ENCODE measurements around the gene MITF. TPM values are rescaled to one million over a fixed set of nuclear protein-coding genes. Genes with fewer than 3 reads are reported as not detected.
A peak's percentile ranks its signal among the peaks of the same experiment; 100 is the strongest.
"Not testable (repeated sequence)": the region's sequence is repeated elsewhere in the genome, so short reads cannot be mapped to it uniquely, and the experiment has no call there.

The MITF gene
- total RNA-seq, 1 experiment from 2014 or later = 5.4 TPM

- DNase-seq (ENCODE audit: low read depth) = no peak
Measured at GRCh38 chr3:69871868-69872267, 132.6 kb downstream of the MITF start.

- DNase-seq (ENCODE audit: low read depth) = no peak
Measured at GRCh38 chr3:69872783-69873378, 133.6 kb downstream of the MITF start.

- no peak for DNase-seq (ENCODE audit: low read depth)
Measured at GRCh38 chr3:69876073-69876472, 136.8 kb downstream of the MITF start.

- no peak for DNase-seq (ENCODE audit: low read depth)
Measured at GRCh38 chr3:69878254-69878653, 139.0 kb downstream of the MITF start.

- DNase-seq (ENCODE audit: low read depth) = no peak
Measured at GRCh38 chr3:69879051-69879450, 139.8 kb downstream of the MITF start.

GRCh38 chr3:69880069-69880640 lies 140.9 kb downstream of the MITF start:
- no peak for DNase-seq (ENCODE audit: low read depth)

GRCh38 chr3:69881051-69881450 lies 141.8 kb downstream of the MITF start:
- DNase-seq (ENCODE audit: low read depth) = no peak

GRCh38 chr3:69881756-69882428 lies 142.6 kb downstream of the MITF start:
- DNase-seq (ENCODE audit: low read depth) = no peak

GRCh38 chr3:69882560-69882959 lies 143.3 kb downstream of the MITF start:
- DNase-seq (ENCODE audit: low read depth) = no peak

- DNase-seq (ENCODE audit: low read depth) = no peak
Measured at GRCh38 chr3:69888040-69888942, 149.0 kb downstream of the MITF start.

- DNase-seq (ENCODE audit: low read depth) = no peak
Measured at GRCh38 chr3:69888943-69889315, 149.7 kb downstream of the MITF start.

- peak; percentile 70 for DNase-seq (ENCODE audit: low read depth)
Measured at GRCh38 chr3:69890084-69890483, 150.8 kb downstream of the MITF start.

- DNase-seq (ENCODE audit: low read depth) = peak; percentile 17
Measured at GRCh38 chr3:69890691-69891090, 151.4 kb downstream of the MITF start.

GRCh38 chr3:69892706-69893105 lies 153.4 kb downstream of the MITF start:
- no peak for DNase-seq (ENCODE audit: low read depth)

GRCh38 chr3:69893274-69893673 lies 154.0 kb downstream of the MITF start:
- no peak for DNase-seq (ENCODE audit: low read depth)

- no peak for DNase-seq (ENCODE audit: low read depth)
Measured at GRCh38 chr3:69896095-69896494, 156.8 kb downstream of the MITF start.

GRCh38 chr3:69900331-69900730 lies 161.1 kb downstream of the MITF start:
- no peak for DNase-seq (ENCODE audit: low read depth)

GRCh38 chr3:69901802-69902201 lies 162.5 kb downstream of the MITF start:
- no peak for DNase-seq (ENCODE audit: low read depth)

GRCh38 chr3:69902386-69902785 lies 163.1 kb downstream of the MITF start:
- DNase-seq (ENCODE audit: low read depth) = no peak

- DNase-seq (ENCODE audit: low read depth) = no peak
Measured at GRCh38 chr3:69906351-69906966, 167.2 kb downstream of the MITF start.

- DNase-seq (ENCODE audit: low read depth) = no peak
Measured at GRCh38 chr3:69907554-69907953, 168.3 kb downstream of the MITF start.

- not testable (repeated sequence) for DNase-seq (ENCODE audit: low read depth)
Measured at GRCh38 chr3:69909859-69910258, 170.6 kb downstream of the MITF start.

Data from LHCN-M2 (cell line).